Frontal cortex (tissue), 4 donors: ENCODE data around the gene ZNF467. TPM values are rescaled to one million over a fixed set of nuclear protein-coding genes. Genes with fewer than 3 reads are reported as not detected.

Experiments used
- DNase-seq, 2 donors: peaks; one replicate each; pipeline ENCODE4 v3.0.0; 2012; ENCODE audit warnings: low spot score in 2 of 2
- FAIRE-seq: peaks from 2 replicates; lab custom pipeline; 2012; peaks lifted over from hg19 to GRCh38; lab: Jason Lieb, UNC
- total RNA-seq: library from RNA; depleted of rRNA; stranded (reverse); fragments of >200 nt; gene quantifications from one replicate; pipeline ENCODE4 v1.2.3, GENCODE V29; 2014
- donor health status: control.
- donor health status: control.
- donor health status: control.

ZNF467 gene
- total RNA-seq, 1 donor from 2014 or later, result 1.6 TPM

DNA sequence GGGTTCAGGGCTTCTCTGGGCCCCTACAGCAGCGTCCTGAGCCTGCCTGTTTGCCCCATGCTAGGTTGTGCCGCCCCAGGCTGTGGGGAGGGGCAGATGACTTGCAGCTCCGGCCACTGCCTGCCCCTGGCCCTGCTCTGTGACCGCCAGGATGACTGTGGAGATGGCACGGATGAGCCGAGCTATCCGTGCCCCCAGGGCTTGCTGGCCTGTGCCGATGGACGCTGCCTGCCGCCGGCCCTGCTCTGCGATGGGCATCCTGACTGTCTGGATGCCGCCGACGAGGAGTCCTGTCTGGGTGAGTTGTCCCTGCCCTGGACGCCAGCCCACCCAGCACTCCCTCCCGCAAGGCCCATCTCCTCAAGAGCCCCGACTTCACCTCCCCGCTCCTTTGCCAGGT lies 15.7 kb upstream of the ZNF467 start:
- no peak for DNase-seq
- no peak for FAIRE-seq

- no peak for FAIRE-seq
- no peak for DNase-seq
Measured at GRCh38 chr7:149788300-149788851, 15.0 kb upstream of the ZNF467 start.

DNA sequence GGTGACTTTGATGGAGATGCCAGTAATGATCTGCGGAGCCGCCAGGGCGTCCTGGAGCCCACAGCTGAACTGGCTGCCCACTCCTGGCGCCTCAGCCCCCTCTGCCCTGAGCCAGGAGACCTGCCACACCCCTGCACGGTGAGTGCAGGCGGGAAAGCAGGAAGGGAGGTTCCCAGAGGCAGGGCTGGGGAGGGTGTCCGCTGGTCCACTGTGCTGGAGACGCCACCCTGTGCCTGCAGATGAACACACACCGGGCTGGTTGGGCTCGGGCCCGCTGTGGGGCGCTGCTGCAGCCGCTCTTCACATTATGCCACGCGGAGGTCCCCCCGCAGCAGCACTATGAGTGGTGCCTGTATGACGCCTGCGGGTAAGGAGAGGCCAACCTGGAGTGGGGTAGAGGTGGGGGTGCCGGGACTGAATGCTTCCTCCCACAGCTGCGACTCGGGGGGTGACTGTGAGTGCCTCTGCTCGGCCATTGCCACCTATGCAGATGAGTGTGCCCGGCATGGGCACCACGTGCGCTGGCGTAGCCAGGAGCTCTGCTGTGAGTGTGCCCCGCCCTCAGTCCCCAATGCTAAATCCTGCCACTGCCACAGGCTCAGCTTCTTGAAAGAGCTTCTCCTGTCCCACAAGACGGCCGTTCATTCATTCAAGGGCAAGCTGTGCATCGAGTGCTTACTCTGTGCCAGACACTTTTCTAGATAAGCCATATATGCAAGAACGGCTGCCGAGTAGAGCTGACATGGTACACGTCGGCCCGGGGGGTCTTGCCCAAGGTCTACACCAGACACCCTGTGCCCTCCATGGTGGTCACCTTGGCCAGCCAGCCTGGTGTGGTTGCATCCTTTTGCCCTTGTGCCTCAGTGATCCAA lies 14.3 kb upstream of the ZNF467 start:
- no peak for FAIRE-seq
- no peak for DNase-seq

GRCh38 chr7:149785983-149786382 lies 12.6 kb upstream of the ZNF467 start:
- FAIRE-seq (no peak), DNase-seq (no peak)

DNA sequence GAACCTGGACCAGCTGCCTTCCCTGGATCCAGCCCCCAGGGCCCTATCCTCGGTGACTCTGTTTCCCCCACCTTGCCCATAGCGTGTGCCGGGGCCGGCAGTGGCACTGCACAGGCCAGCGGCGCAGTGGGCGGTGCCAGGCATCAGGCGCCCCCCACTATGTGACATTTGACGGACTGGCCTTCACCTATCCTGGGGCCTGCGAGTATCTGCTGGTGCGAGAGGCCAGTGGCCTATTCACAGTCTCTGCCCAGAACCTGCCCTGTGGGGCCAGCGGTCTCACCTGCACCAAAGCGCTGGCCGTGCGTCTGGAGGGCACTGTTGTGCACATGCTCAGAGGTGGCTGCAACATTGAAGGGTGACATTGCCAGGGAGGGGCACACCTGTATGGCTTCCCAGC lies 12.0 kb upstream of the ZNF467 start:
- FAIRE-seq (no peak), DNase-seq (no peak)

DNA sequence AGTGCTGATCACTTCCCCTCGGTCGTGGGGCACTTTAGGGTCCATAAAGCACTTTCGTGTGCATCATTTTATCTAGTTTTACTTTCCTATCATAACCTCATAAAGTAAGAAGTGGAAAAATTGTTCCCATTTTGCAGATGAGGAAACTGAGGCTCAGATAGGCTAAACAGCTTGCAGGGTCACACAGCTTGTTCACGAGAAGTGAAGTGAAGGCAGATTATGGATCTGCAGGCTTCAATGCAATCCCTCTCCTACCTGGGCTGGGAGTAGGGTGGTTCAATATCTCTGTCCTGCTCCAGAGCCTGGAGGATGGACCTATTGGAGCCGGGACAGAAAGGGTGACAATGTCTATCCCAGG lies 10.8 kb upstream of the ZNF467 start:
- no peak for FAIRE-seq
- no peak for DNase-seq

- peak; percentile 63 to 68 for DNase-seq
- no peak for FAIRE-seq
Measured at GRCh38 chr7:149783386-149784250, 10.2 kb upstream of the ZNF467 start.

- FAIRE-seq (no peak), DNase-seq (no peak)
Measured at GRCh38 chr7:149782682-149783345, 9.4 kb upstream of the ZNF467 start.

DNA sequence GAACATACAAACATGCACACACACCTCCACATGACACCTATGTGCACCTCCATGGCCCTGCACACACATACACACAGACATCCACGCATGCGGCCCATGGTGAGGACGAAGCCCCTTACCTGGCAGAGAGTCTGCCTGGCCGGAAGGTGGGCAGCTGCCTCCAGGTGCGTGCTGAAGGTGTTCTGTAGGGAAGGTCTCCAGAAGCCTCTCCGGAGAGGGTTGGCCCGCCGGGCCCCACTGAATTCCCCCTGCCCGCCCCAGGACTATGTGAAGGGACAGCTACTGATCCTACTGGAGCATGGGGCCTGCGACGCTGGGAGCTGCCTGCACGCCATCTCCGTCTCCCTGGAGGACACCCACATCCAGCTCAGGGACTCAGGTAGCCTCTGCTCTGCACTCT lies 8.5 kb upstream of the ZNF467 start:
- FAIRE-seq, result no peak
- no peak for DNase-seq

GRCh38 chr7:149780636-149781419 lies 7.4 kb upstream of the ZNF467 start:
- DNase-seq (no peak), FAIRE-seq (no peak)

DNA sequence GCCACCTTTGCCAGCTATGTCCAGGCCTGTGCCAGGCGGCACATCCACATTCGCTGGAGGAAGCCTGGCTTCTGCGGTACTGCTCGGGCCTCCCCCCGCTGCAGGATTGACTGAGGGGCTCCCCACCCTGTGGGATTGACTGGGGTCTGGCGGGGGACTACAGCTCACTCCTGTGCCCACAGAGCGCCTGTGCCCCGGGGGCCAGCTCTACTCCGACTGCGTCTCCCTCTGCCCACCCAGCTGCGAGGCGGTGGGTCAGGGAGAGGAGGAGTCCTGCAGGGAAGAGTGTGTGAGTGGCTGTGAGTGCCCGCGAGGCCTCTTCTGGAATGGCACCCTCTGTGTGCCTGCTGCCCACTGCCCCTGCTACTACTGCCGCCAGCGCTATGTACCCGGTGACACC lies 6.7 kb upstream of the ZNF467 start:
- FAIRE-seq, result no peak
- no peak for DNase-seq

GRCh38 chr7:149779502-149779805 lies 6.1 kb upstream of the ZNF467 start:
- DNase-seq, result no peak
- no peak for FAIRE-seq

- DNase-seq (no peak), FAIRE-seq (no peak)
Measured at GRCh38 chr7:149778696-149779501, 5.5 kb upstream of the ZNF467 start.

- FAIRE-seq (no peak), DNase-seq (no peak)
Measured at GRCh38 chr7:149778327-149778637, 4.9 kb upstream of the ZNF467 start.

GRCh38 chr7:149777551-149778326 lies 4.4 kb upstream of the ZNF467 start:
- FAIRE-seq (no peak), DNase-seq (no peak)

DNA sequence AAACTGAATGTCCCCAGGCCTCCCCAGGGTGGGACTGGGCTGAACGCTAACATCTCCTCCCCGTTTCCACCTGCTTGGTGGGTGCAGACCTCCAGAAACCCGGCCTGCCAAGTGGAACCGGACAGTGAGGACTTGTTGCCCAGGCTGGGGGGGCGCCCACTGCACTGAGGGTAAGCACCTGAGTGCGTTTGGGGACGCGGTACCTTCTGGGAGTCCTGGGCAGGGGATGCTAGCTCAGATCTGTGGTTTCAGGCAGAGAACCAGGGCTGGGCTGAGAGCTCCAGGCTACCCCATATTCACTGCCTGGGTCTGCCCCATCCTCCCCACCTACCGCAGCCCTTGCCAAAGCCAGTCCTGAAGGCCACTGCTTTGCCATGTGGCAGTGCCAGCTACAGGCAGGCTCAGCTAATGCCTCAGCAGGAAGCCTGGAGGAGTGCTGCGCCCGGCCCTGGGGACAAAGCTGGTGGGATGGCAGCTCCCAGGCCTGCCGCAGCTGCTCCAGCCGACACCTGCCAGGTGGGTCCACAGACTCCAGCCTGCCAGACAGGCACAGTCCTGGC lies 3.5 kb upstream of the ZNF467 start:
- DNase-seq (no peak), FAIRE-seq (no peak)

DNA sequence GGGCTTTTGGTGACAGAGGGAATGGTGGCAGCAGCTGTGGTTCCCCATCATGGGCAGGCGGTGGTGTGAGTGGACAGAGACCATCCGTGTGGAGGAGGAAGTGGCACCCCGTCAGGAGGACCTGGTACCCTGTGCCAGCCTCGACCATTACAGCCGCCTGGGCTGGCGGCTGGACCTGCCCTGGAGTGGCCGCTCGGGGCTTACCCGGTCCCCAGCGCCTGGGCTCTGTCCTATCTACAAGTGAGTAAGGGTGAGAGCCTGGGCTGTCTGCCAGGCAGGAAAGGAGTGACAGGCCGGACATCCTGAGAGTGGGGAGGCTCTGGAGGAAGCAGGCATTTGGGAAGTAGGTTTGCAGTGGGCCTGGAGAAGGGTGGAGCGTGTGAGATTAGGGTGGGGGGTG lies 2.9 kb upstream of the ZNF467 start:
- FAIRE-seq, result no peak
- DNase-seq, result no peak

DNA sequence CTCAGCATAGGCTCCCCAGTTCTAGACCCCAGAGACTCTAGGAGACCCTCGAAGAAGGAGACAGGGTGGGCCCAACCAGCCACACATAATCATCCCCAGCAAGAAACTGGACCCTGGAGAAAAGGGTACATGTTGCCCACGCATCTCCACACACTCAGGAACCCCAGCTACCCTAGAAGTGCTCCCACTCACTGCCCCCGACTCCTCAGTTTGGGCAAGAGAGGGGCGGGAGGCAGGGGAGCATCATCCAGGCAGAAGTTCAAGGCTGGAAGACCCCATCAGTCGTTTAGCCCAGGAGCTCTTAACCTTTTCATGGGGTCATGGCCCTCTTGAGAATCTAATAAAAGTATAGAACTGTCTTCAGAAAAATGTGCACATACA lies 1.8 kb upstream of the ZNF467 start:
- DNase-seq, result no peak
- no peak for FAIRE-seq
